ENCODE data around the gene MIDN. TPM values are rescaled to one million over a fixed set of nuclear protein-coding genes. Genes with fewer than 3 reads are reported as not detected.

MIDN gene
- total RNA-seq, 6 donors from 2014 or later: 33.5 to 176 (median 75.9) TPM

DNA sequence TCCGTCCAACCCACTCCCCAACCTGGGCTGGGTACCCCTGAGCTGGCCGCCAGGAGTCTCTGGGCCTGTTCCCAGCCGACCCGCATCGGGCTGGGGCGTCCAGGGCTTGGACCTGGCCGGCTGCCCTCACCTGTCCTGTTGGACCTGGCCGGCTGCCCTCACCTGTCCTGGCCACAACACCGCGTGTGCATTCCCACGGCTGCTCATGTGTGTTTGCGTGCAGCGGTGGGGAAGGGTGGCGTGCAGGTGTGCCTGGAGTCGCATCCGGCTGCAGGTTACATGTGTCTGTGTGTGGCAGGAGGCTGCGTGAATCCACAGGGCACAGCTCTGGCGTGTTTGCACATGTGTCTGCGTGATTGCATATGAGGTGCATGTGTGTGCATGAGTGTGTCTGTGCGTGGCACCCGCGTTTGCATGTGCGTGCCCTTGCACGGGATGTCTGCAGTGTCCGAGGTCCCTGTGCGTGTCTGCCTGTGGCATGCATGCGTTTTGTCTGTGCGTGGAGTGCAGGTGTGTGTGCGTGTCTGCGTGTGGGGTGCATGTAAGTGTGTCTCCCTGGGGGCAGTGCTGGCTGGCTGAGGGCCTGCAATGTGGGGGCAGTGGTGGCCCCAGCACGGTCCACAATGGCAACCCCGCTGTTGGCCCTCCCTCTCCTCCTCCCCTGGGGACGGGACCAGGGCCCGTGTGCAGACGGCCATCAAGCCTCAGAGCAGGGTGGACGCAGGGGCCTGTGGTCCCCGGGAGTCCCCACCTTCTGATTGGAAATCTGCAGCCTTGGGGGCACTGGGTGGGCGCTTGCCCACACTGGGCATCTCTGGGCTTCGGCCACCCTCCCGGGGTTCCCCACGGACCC, 40.7 kb downstream of the MIDN start:
- Histone ChIP-seq H3K9me3 (no peaks in the 10 kb centered on the region), H3K27me3 (peaks cover 0 to 52% (median 22%) of the 10 kb centered on the region in 4 donors), H3K4me3 (no peak overlapping the region), H3K4me1 (peaks cover 5 to 27% (median 14%) of the 10 kb centered on the region in 4 donors), H3K27ac (no peak overlapping the region), H3K36me3 (no peaks in the 10 kb centered on the region)
- 89 to 91% methylated on average over 22 to 33 of the region's 41 CpGs for WGBS, 2 donors
- no peak for ATAC-seq (ENCODE audit: low FRiP score in 2 of 2)
- DNase-seq: no peak
- TF ChIP-seq POLR2AphosphoS5 (IDR thresholded peaks at IDR 0.05): no peak
- TF ChIP-seq CTCF (IDR thresholded peaks at IDR 0.05): no peak
- TF ChIP-seq EP300 (IDR thresholded peaks at IDR 0.05): no peak
- TF ChIP-seq POLR2A (IDR thresholded peaks at IDR 0.05): no peak

GRCh38 chr19:1289686-1290025, 41.3 kb downstream of the MIDN start:
- WGBS, 2 donors: 73 to 80% methylated on average over 16 to 17 of the region's 19 CpGs

GRCh38 chr19:1290196-1290702, 41.9 kb downstream of the MIDN start:
- 86% methylated on average over 9 to 24 of the region's 24 CpGs for WGBS, 2 donors
- H3K27me3 ChIP-seq: peaks cover 0 to 48% (median 21%) of the 10 kb centered on the region in 4 donors
- peaks cover 7 to 31% (median 18%) of the 10 kb centered on the region in 4 donors for H3K4me1 ChIP-seq
- no peak overlapping the region for H3K4me3 ChIP-seq
- ATAC-seq (ENCODE audit: low FRiP score in 2 of 2): no peak
- H3K36me3 ChIP-seq: no peaks in the 10 kb centered on the region
- no peaks in the 10 kb centered on the region for H3K9me3 ChIP-seq
- DNase-seq: peak in 1 of 2 donors; percentile 53
- no peak for TF ChIP-seq EP300 (IDR thresholded peaks at IDR 0.05)
- no peak for TF ChIP-seq CTCF (IDR thresholded peaks at IDR 0.05)
- no peak for TF ChIP-seq POLR2AphosphoS5 (IDR thresholded peaks at IDR 0.05)
- no peak for TF ChIP-seq POLR2A (IDR thresholded peaks at IDR 0.05)
- H3K27ac ChIP-seq: no peak overlapping the region

More at GRCh38 chr19:1289686-1290025, 41.3 kb downstream of the MIDN start:
- H3K27ac ChIP-seq: no peak overlapping the region
- peaks cover 0 to 52% (median 24%) of the 10 kb centered on the region in 4 donors for H3K27me3 ChIP-seq
- no peaks in the 10 kb centered on the region for H3K9me3 ChIP-seq
- peaks cover 5 to 27% (median 14%) of the 10 kb centered on the region in 4 donors for H3K4me1 ChIP-seq
- DNase-seq: peak in 1 of 2 donors; percentile 72
- H3K4me3 ChIP-seq: no peak overlapping the region
- TF ChIP-seq POLR2A (IDR thresholded peaks at IDR 0.05) (no peak), CTCF (IDR thresholded peaks at IDR 0.05) (no peak), EP300 (IDR thresholded peaks at IDR 0.05) (no peak), POLR2AphosphoS5 (IDR thresholded peaks at IDR 0.05) (no peak)
- H3K36me3 ChIP-seq: no peaks in the 10 kb centered on the region
- no peak for ATAC-seq (ENCODE audit: low FRiP score in 2 of 2)

- Histone ChIP-seq H3K9me3 (no peaks in the 10 kb centered on the region), H3K4me3 (no peak overlapping the region), H3K27ac (no peak overlapping the region), H3K27me3 (peaks cover 0 to 50% (median 22%) of the 10 kb centered on the region in 4 donors), H3K36me3 (no peaks in the 10 kb centered on the region), H3K4me1 (peaks cover 12 to 33% (median 23%) of the 10 kb centered on the region in 4 donors)
- DNase-seq (peak in 1 of 2 donors; percentile 73), ATAC-seq (ENCODE audit: low FRiP score in 2 of 2) (no peak)
- 77 to 84% methylated on average over 20 to 39 of the region's 40 CpGs for WGBS, 2 donors
- TF ChIP-seq POLR2A (IDR thresholded peaks at IDR 0.05): no peak
- no peak for TF ChIP-seq CTCF (IDR thresholded peaks at IDR 0.05)
- no peak for TF ChIP-seq POLR2AphosphoS5 (IDR thresholded peaks at IDR 0.05)
- TF ChIP-seq EP300 (IDR thresholded peaks at IDR 0.05): no peak
Observed at GRCh38 chr19:1290703-1291651, 42.6 kb downstream of the MIDN start.

All from upper lobe of left lung (tissue), 6 donors.